NCI-H1930 (cell line): ENCODE results near the gene ASXL3.

Experiments
- DNase-seq, 2 experiments: peaks; one replicate each; lab custom pipeline; 2025; lab: John Stamatoyannopoulos, UW

The ASXL3 gene

DNA sequence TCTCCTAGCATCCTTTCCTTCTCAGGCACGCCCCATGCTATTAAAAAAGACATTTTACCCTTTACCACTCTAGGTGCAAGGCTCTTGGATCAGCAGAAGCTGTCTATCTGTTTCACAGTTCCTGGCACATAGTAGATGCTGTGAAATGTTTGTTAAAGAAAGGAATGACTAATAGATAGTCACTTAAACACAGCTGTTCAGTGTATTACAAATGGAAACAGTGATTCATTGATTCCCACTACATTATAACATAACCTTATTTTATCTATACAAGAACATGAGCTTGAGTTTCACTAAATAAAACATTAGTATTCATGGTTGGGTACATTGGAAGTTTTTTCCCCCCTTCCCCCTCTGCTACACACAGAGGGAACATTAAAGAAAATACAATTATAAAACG, 142.1 kb downstream of the ASXL3 start:
- no peak for DNase-seq

DNA sequence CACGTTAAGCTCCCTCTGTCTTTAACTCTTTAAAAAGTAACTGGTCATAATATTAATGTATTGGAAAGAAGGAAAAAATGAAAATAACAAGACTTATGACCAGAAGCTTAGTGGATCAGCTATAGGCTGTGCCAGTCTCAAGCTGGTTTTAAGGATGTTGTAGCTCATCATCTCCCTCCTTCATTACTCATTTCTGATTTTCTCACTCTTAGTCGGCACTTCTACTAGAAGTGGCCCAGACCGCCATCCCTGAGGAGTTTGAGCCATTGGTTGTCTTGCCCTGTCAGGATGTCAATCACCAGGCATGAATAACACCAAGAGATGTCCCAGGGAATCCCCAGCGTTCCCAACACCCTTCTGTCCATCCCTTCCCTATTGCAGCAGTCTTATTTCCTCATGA, 151.5 kb downstream of the ASXL3 start:
- no peak for DNase-seq

DNA sequence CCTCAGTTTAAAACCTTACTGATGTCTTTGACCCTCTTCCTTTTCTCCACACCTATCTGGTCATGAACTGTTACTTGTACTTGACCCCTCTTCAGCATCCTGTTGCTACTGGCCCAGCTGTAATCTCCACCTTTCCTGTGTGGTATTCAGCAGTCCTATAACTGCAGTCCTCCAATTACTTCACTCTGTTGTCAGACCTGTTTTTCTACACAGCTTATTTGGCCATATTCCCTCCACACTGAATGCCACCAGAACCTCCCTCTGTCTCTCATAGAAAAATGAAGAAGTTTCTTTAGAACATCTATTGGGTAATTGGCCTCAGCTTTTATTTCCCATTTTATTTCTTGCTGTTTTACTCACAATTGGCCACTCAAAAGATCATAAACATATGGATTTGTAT, 155.4 kb downstream of the ASXL3 start:
- no peak for DNase-seq

DNA sequence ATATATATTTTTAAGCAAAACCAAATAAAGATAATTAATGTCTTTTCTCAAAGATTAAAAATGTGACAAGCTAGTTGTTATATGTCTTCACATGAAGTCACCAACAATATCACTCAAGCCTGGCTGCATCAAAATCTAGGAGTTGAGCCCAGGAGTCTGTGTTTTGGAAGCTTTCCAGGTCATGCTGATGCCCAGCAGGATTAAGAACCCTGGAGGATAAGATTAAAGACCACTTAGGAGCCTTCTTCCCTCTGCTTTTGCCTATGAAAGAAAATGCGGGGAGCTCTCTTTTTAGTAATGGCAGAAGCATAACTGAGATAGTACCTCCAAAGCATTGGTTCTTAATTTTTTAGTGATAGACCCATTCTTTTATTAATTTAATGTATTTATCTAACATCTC, 157.4 kb downstream of the ASXL3 start:
- no peak for DNase-seq

DNA sequence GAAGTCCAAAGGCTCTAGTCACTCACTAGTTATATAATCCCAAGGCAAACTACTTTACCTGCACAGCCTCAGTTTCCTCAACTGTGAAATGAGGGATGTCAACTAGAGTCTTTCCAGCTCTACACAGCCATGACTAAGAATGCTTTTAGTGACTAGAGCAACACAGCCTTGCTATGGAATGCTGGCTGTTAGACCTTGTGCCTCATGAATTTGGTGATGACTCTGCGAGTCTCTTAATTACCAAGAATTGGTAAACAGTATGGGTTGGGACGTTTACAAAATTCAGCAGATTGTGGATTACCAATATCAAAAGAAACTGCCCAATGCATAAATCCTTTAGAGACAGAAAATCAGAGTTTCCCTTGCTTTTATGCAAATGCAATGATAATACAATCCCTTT, 163.7 kb downstream of the ASXL3 start:
- DNase-seq: no peak

DNA sequence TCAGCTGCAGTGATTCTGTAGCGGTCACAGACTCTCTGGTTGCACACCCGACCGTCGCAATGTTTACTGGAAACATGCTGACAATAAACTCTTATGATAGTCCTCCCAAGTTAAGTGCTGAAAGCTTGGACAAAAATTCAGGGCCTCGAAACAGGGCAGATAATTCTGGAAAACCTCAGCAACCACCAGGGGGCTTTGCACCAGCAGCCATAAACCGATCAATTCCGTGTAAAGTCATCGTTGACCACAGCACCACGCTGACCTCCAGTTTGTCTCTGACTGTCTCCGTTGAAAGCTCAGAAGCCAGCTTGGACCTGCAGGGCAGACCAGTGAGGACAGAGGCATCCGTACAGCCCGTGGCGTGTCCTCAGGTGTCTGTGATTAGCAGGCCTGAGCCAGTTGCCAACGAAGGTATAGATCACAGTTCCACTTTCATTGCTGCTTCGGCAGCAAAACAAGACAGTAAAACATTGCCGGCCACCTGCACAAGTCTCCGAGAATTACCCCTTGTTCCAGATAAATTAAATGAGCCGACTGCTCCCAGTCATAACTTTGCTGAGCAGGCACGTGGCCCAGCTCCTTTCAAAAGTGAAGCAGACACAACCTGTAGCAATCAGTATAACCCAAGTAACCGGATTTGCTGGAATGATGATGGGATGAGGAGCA, 166.1 kb downstream of the ASXL3 start:
- no peak for DNase-seq

DNA sequence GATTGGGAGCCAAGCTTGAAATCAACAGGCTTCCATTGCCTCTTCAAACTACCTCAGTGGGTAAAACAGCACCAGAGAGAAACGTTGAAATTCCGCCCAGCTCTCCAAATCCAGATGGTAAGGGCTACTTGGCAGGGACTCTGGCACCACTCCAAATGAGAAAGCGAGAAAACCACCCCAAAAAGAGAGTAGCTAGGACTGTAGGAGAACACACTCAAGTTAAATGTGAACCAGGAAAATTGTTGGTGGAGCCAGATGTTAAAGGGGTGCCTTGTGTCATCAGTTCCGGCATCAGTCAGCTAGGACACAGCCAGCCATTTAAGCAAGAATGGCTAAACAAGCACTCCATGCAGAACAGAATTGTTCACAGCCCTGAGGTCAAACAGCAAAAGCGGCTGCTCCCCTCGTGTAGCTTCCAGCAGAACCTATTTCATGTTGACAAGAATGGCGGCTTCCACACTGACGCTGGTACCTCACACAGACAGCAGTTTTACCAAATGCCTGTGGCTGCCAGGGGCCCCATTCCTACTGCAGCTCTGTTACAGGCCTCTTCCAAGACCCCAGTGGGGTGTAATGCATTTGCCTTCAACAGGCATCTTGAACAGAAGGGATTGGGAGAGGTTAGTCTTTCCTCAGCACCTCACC, 167.3 kb downstream of the ASXL3 start:
- no peak for DNase-seq

DNA sequence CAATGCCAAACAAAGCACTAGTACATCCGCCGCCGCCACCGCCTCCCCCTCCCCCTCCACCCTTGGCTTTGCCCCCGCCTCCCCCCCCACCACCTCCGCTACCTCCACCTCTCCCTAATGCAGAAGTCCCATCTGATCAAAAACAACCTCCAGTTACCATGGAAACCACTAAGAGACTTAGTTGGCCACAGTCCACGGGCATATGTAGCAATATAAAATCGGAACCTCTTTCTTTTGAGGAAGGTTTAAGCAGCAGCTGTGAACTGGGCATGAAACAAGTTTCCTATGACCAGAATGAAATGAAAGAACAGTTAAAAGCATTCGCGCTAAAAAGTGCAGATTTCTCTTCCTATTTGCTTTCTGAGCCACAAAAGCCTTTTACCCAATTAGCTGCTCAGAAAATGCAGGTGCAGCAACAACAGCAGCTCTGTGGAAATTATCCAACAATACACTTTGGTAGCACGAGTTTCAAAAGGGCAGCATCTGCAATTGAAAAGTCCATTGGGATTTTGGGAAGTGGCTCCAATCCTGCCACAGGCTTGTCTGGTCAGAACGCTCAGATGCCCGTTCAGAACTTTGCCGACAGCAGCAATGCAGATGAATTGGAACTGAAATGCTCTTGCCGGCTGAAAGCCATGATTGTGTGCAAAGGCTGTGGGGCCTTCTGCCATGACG, 168.0 kb downstream of the ASXL3 start:
- DNase-seq: peak in 1 of 2 experiments; percentile 21

DNA sequence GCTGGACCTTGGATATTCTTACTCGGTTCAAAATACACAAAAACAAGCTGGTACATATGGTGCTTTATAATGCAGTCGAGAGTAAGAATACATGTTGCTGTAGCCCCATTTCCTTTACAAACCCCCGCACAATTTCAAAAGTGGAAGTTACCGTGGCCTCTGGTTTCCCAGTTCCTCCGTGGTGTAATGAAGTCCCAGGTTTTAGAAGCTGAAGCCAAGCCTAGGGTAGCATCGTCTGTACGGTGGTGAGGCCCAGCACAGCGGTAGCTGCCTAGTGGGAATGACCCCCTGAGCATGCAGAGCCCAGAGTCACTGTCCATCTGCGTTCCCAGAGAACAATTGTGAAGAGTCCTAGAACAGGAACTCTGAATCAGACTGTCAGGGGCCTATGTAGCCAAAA, 171.8 kb downstream of the ASXL3 start:
- DNase-seq: no peak

DNA sequence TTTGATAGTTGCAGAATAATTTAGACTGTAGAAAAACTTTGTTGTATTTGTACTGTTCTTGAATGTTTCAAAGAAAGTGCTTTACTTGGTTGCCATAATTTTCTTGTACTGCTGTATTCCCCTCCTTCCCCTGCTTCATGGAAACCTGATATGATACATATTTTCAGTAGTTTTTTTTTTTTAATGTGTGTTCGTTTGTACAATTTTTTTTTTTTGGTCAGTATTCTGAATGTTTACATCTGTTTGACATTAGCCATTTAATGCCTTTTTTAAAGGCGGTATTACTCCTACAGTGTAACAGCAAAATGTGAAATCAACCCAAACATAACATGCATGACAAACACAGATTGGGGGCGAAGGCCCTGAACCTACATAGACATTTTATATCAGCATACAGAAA, 172.3 kb downstream of the ASXL3 start:
- DNase-seq: no peak

DNA sequence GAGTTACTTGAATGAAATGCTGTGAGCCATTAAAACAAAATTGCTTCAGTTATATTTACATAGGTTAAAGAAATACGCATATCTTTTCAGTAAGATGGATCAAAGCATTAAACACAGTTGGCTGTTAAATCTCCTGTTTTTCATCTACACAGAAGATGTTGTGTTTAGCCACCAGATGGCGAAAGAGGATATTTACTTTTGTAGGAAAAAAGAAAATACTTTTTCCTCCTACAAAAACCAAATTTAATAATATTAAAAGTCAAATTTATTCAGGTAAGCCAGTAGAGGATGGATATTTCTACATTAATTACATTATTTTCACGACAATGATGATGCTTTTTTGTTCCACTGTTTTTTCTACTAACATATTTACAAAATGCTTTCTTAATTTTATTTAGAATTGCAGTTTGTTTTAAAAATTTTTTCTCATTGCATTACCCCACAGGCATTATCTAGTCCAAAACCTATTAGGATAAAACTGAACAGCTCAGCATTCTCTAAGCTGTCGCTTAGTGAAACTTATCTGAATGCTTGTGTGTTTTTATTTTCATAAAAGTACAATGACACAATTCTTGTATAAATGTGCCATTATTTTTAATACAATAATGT, 173.7 kb downstream of the ASXL3 start:
- peak in 1 of 2 experiments; percentile 12 for DNase-seq

DNA sequence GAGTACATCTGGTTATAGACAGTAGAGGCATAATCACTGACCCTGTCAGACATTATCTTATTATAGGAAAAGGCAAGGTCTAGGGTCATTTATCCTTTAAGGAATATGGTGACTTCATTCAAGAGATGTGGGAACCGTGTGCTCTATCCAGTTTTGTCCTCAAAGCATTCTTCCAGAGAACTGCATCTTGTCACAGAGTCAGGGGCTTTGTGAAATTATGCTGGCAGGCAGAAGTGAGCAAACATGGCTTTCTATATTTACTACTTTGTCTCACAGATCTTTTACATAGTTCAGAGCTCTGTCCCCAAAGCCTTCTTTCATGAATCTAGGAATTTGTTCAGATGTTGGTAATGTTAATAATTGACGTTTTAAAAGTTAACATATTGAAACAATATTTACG, 177.4 kb downstream of the ASXL3 start:
- no peak for DNase-seq

DNA sequence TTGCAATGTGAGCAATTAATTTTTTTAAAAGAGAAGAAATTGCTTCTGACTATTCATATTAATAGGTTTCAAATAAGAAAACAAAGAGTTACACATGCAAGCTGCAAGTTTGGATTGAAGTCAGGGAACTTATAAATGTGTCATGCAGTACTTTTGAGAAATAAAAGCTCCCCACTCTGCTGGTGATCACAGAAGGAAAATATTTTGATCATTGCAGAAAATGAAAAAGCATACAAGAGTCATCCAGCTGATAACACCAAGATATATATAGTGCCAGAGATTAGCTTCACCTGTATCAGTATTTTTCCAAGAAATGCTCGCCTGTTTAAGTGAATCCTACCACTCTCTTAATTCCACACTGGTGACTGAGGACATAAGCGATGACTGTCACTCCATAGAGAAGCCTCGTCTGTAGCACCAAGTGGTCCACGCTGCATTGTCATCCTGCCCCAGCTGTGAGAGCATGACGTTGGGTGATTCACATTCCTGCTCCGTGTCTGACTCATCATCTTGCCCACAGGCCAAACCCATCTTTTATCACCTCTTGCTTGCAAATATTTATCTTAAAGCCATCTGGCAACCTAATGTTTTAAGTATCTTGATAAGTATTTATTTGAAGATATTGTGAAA, 178.0 kb downstream of the ASXL3 start:
- DNase-seq: no peak

DNA sequence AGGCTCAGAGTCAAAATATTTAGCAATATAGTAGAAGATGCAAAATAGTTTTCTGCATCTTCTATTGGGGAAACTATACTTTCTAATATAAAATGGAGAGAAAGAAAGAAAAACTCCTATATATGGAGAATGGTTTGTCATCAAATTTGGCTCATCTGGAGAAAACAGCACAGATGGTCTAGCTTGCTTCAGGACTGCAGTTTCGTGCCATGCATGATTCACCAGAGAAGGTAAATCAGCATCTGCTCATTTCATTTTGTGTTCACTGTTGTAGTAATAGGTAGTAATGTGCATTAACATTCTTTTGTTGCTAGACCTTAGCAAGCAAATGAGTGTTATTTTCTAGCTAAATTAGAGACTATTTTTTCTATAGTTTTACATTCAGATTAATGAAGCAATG, 179.0 kb downstream of the ASXL3 start:
- DNase-seq: no peak

DNA sequence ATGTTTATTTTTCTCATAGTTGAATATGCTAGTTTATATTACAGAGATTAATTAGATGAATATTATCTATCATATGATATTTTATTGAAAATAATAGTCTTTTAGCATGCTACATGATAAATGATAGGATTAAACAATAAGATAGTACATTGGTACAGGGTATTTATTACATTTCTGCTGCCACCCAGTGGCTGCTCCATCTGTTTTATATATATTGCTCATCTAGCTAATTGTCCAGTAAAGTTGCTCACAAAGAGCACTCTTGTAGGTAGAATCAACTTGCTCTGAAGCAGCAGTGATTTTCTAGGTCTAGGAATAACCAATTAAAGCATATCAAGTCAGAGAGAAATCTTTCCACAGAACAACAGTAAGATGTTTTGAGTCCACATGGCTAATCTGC, 183.3 kb downstream of the ASXL3 start:
- no peak for DNase-seq

DNA sequence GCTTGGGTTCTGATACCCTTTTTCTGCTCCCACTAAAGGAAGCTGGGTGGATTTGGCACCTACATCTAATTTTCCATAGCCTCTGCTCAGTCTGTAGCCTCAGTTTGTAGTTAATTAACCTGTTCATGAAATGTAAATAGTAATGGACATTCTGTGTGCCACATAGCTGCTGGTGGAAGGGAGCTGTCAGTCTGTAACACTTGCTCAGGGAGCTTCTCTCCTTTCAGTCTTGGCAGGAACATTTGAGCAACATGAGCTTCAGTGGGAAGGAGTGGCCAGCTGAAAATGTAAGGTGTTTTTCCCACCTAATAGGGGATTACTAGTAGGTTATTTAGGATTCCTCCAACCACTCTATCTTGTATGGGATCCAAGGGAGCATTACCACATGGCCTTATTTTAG, 203.4 kb downstream of the ASXL3 start:
- DNase-seq: no peak
